Activated CD8-positive, alpha-beta memory T cell treated with anti-CD3 and anti-CD28 coated beads for 4 hours (primary cell): ENCODE measurements around the gene EBF3.

Experiments used
- DNase-seq, 2 donors: peaks; one replicate each; pipeline ENCODE4 v3.0.0-alpha.2; 2020; ENCODE audit warnings: low read depth in 2 of 2

The EBF3 gene

DNA sequence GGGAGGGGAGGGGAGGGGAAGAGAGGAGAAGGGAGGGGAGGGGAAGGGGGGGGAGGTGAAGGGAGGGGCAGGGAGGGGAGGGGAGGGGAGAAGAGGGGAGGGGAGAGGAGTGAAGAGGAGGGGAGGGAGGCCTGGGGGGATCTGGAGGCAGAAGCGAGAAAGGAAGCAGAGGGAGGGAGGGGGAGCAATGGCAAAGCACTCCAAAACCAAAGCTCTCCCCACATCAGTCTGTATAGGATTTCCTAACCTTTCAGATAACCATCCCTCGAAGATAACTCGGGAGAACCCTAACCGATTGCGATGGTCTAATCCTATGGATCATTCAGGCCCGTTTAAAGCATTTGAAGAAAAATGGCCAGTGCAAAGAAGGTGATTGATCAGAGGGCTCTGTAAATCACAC is 19.0 kb downstream of the EBF3 start:
- no peak for DNase-seq

DNA sequence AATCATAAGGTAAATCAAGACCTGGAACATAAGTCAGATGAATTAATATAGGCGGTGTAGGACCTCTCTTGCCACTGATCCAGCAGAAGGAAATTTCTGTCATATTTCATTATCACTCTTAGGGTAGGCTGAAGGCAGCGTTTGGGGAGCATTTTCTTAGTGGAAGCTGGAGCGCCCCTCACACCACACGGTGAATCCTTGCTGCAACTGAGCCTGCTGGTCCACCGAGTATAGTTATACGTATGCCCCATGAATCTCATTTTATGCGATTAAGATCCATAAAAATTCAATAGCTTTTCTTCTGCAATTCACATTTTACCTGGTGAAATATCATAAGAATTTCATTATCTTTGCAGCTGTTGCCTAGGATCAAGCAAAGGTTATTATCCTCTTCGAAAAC is 19.6 kb downstream of the EBF3 start:
- DNase-seq, result no peak

DNA sequence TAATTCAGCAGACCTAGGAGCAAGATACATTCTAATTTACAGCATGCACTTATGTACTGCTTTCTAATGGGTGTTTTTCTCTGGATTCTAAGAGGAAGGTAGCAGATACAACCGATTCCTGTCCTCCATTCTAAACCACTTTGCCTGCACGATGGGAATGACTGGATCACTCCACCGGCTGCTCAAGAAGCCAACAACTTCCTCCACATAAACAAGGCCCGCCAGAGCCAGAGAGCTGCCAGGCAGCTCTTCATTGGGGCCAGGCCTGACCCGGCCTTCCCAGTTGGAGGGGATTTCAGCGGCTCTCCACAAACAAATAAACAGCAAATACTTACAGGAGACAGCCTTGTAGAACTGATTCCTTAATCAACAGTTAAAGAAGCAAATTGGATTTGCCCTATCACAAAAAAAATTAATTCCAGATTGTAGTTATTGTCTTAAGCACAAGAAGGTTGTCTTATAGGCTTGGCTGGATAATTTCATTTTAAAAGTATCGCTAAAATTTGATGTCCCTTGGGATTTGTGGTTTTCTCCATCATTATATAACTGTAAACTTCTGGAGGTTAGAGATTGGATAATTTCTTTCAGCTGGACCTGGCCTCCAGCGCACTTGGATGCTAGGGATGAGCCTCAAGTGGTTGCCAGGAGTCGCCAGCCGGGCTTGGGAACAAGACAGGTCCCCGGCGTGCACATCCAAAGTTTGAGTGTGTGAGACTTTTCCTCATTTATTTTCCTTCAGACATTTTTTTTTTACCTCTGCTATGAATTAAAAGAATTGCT is 20.9 kb downstream of the EBF3 start:
- no peak for DNase-seq

DNA sequence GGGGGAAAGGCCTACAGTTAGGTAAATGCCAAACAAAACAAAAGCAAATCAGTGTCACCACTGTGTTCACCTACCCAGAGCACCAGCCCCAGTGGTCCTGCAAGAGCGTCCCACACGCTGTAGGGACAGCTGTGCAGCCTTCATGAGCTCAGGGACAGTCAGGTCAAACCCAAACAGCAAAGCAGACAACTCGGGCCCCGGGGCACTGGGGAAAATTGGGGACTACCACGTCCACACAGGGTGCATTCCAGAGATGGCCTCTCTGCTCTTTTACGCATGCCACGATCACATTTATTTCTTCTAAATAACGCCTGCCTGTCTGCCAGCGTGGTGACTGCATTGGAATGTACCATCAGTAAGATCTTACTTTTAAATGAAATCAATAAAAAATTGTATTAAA is 21.7 kb downstream of the EBF3 start:
- no peak for DNase-seq

DNA sequence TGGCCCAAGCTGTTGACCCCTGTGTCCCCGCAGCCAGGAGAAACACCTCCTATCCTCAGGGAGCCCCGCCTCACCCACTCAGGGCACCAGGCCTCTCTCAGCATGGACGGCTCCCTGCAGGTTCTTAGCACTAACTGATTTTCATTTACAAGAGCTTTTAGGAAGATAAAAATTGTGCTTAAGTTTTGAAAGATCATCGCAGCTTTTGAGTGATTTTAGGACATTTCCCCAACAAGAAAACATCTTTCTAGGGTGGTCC is 22.1 kb downstream of the EBF3 start:
- no peak for DNase-seq

DNA sequence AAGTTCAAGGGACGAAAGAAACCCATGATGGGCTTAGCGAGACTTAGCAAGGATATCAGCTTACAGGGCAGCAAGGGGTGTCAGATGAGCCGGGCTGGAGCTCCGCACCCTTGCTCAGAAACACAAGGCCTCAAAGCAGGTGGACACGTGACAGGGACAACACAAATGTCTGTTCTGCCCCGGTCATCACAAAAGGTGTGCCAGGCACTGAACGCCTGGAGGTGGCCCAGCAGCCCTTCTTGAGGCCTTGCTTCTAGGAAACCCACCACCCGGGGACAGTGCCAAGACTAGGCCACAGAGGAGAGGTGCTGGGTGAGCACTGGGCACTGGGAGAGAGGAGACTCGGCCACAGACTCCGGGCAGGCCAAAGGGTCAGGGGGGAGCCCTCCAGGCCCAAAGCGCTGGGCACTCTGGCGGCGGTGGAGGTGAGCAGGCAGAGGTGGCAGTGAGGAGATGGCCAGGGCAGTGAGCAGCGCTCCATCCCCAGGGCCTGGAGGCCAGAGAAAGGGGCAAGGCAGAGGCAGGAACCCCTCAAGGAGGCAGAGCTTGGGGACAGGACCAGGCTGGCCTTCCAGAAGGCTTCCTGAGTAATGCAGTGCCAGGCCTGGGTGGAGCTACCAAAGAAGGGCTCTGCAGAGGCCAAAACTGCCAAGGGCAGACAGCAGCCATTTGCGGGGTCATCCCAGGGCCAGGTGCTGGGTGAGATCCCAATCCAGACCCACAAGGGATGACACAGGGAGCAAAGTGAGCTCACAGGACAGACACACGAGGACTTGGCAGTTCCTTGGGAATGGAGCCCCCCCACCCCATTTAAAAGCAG is 22.7 kb downstream of the EBF3 start:
- DNase-seq, result no peak

DNA sequence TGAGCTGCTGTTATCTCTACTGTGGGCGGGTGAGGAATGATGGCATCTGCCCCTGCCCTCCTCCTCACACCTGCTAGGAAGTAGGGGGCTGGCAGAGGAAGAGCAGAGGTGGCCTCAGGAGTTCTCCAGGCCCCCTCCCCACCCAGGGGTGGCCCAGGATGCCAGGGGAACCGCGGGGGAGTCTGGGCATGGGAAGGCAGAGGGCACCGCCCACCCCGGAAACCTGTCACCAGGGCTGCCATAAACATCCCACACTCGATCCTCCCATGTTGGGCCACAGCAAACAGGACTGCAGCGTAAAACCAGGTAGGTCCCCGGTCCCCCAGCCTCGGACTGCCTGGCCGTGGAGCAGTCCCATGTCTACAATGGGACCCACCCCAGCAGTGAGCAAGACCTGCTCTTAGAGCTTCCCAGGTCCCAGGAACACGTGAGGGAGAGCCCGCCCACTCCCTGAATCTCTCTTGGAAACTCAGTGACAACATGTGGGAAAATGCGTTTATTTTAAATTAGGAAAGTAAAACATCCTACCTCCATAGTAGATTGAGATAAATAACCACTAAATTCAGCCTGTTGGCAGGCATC is 23.4 kb downstream of the EBF3 start:
- no peak for DNase-seq

DNA sequence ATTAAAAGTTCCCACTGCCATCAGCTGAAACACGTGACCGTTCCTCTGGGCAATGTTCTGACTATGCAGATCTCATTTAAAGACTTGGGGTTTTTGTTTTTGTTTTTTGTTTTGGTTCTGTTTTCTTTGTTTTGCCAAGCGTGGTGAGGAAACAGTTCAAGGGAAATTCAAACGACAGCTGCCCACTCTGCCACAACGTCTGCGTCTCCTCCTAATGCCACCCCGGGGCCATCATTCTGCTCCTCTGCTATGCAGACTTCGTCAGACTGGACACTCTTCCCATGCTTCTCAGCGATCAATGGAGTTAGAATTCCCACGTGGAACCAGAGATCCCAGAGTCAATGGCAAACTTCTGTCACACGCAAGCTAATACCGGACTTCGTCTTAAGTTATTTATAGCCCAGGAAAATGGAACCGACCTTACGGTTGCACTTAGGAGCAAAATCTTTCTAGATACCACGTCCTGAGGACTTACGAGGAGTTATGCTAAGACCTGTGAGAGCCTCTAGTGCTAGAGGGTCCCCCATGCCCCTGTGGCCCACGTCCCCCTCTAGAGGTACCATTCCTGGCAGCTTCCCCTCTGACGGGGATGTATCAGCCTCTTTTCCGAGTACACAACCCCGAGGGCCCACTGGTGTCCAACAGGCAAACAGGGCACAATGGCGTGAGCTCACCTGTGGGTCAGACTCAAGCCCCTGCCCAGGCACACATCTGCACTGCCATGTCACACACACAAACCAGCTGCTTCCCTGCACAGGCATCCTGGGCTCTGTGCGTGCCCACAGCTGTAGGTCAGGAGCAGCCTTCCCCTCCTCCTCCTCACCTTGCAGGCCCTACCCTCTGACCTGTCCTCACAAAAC is 24.4 kb downstream of the EBF3 start:
- no peak for DNase-seq

GRCh38 chr10:129938460-129938859 is 25.6 kb downstream of the EBF3 start:
- no peak for DNase-seq

DNA sequence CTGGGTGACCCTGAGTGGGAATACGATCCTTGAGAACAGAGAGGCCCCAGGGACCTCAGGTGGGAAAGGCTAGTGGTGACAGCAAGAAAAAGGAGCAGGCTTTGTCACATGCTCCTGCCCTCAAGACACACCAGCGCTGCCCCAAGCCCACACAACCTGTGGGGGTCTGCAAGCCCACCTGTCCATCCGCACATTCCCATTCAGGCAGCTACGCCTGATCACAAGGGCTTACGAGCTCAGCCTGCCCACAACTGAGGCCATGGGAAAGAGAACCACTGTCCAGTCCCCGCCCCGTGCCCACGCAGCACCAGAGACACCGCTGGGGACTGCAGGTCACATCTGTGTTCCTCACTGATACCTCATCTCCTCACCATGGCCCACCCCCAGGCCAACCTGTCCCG is 26.7 kb downstream of the EBF3 start:
- DNase-seq, result no peak

DNA sequence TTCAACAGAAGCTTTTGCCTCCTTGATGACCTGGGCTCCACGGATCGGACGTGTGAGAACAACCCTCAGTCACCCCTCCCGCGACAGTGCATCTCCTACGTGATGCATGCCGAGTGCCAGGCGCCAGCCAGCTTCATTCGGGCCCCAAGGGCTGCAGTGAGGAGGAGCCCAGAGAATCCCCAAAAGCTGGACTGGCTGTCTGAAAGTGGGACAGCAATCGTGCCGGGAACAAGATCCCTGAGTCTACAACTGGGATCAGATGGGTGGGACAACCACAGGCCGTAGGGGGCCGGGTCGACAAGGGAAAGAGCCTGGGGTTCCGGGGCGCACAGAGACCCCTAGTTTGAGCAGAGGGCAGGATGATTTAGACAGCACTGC is 27.2 kb downstream of the EBF3 start:
- DNase-seq, result no peak

DNA sequence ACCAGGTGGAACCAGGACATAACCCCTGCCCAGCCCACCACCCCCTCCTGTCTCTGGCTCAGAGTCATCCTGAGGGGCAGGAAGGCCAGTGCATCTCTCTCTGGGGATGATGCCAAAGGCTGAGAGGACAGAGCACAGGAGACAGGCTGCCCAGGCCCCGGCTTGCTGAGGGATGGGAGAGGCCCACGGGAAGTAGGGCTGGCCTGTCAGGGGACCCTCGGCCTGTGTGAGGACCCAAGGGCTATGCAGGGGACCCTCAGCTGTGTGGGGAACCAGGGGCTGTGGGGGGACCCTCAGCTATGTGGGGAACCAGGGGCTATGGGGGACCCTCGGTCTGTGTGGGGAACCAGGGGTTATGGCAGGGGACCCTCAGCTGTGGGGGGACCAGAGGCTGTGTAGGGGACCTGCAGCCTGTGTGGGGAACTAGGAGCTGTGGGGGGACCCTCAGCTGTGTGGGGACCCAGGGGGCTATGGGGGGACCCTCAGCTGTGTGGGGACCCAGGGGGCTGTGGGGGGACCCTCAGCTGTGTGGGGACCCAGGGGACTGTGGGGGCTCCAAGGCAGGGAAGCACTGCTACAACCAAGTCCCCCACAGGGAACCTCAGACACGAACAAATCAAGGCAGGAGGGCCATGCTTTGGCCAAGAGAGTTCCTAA is 27.7 kb downstream of the EBF3 start:
- DNase-seq, result no peak

DNA sequence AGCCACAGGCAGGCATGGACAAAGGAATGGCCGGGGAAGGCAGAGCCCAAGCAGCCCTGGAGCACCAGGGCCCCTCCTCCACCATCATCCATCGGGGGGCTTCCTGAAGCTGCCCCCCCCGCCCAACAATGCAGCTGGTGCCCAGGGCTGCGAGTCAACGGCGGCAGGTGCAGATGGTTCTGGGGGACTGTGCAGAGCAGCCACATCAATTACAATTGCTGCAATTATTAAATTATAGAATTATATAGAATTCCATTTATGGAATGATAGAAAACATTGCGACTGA is 28.3 kb downstream of the EBF3 start:
- DNase-seq, result no peak

- no peak for DNase-seq
These were observed 28.8 kb downstream of the EBF3 start for GRCh38 chr10:129935102-129935866.

DNA sequence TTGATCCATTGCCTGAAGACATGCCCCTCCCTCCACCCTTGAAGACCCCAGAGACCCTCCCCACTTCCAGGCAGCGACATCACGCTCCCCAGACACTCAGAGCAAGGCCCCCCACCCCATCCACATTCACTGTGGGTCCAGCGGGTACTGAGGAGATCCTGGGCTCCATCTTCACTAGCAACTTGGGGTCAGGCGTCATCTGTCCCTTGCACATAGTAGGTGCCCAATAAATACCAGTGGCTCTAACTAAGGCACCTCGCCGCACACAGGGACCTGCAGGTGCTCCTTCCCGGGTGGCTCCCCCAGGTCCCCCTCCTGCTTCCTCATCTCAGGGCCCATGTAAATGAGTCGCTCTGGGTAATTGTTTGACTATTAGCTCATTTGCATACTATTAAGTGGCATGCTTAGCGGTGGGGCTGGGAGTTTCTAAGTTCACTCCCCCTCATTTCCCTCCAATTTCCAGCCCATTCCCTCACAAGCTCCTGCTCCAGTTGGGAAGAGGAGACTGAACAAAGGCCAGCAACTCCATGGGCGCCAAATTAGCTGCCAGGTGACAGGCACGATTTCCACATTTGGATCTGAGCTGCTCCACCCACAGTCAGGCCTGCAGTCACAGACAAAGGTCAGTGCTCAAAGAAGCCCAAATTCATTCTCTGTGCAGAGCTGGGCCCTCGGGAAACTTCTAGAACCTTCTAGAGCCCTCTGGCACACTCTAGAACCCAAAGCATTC is 29.7 kb downstream of the EBF3 start:
- DNase-seq, result no peak

DNA sequence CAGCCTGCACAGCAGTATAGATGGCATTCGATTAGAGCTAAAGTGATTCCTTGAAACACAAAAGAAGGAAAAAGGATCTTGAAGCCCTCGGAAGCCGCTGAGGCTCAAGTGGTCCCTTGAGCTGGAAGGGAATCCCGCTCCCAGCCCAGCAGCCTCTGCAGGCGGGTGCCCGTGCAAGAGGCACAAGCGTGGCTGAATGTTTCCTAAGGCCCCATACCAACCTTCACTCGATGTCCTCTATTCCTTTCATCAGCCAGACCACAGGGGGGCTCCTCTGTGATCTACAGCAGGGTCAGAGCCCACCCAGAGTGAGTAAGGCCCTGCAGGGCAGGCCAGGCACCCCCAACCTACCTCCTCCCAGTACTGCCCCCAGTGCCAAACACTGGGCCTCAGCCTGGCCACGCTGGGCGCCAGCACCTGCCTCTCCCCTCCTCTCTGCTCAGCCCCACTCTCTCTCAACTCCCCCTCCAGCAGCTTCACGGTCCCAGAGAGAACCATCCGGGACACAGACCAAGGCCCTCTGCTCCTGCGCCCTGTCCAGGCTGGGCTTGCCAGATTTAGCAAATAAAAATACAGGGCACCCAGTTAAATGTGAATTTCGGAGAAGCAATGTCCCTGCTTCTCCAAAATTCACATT is 30.5 kb downstream of the EBF3 start:
- no peak for DNase-seq

- no peak for DNase-seq
These were observed 31.2 kb downstream of the EBF3 start for GRCh38 chr10:129932751-129933433.

DNA sequence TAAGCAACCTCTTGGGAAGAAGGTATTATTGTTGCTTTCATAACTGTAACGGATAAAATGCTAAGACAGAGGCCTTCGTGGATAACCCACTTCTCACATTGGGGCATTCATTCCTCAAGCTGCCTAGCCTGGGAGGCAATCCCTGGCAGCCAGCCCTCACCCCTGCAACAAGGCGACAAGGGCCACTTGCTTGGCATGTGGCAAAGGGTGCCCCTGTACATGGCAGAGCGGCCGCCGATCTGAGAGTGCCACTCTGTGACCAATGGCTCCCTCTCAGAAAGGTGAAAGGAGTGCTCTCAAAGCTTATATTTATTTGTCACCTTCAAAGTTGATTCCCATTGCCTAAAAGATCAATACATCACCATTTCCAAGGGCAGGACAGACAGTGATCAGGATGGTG is 31.9 kb downstream of the EBF3 start:
- no peak for DNase-seq
